DND-41 (cell line): ENCODE data around the gene TNRC6B.
"Not testable (repeated sequence)": the region's sequence is repeated elsewhere in the genome, so short reads cannot be mapped to it uniquely, and the experiment has no call there.

Experiments
- ATAC-seq: fragments of 200-7000 bp; cut with Tn5 transposase; 3 replicates; pipeline ENCODE4 v1.9.1; 2021; ENCODE audit warnings: low read depth; ENCODE audit not compliant: insufficient read depth
- DNase-seq: peaks from one replicate; pipeline ENCODE4 v3.0.0-alpha.2; 2020
- H2AFZ ChIP-seq: 2 replicates; pipeline ENCODE4 v1.6.0; 2012; ENCODE audit warnings: low read depth, low read length
- H3K27ac ChIP-seq: 2 replicates; pipeline ENCODE4 v1.5.1; 2012; ENCODE audit warnings: low read length, inconsistent platforms
- H3K27me3 ChIP-seq: fragments of 200-600 bp; sonication (generic); 2 replicates; pipeline ENCODE4 v1.6.0; 2012; ENCODE audit warnings: low read length, mild to moderate bottlenecking, inconsistent platforms; ENCODE audit not compliant: insufficient read depth, poor library complexity
- H3K36me3 ChIP-seq: 2 replicates; pipeline ENCODE4 v1.5.1; 2012; ENCODE audit warnings: low read length, inconsistent platforms; ENCODE audit not compliant: insufficient read depth
- H3K4me1 ChIP-seq: 2 replicates; pipeline ENCODE4 v1.5.1; 2012; ENCODE audit warnings: mild to moderate bottlenecking, low read length; ENCODE audit not compliant: insufficient read depth
- H3K4me2 ChIP-seq: 2 replicates; pipeline ENCODE4 v1.6.0; 2012; ENCODE audit warnings: mild to moderate bottlenecking, moderate library complexity, low read length, inconsistent platforms; ENCODE audit not compliant: insufficient read depth
- H3K4me3 ChIP-seq, 2 experiments: fragments of 200-600 bp in 1 of 2; shearing (Covaris generic) in 1 of 2; 2 replicates each; pipeline ENCODE4 v1.5.1; 2012 to 2016; ENCODE audit warnings: inconsistent platforms in 2 of 2, low read length in 2 of 2, mild to moderate bottlenecking in 2 of 2, low read depth in 1 of 2, moderate library complexity in 1 of 2
- H3K79me2 ChIP-seq: 2 replicates; pipeline ENCODE4 v1.6.0; 2012; ENCODE audit warnings: low read length, inconsistent platforms; ENCODE audit not compliant: insufficient read depth
- H3K9ac ChIP-seq: 2 replicates; pipeline ENCODE4 v1.6.0; 2012; ENCODE audit warnings: low read depth, mild to moderate bottlenecking, inconsistent platforms, low read length, moderate library complexity
- H3K9me3 ChIP-seq: 2 replicates; pipeline ENCODE4 v1.5.1; 2012; ENCODE audit warnings: low read length, moderate library complexity, mild to moderate bottlenecking, inconsistent platforms; ENCODE audit not compliant: insufficient read depth, severe bottlenecking
- H4K20me1 ChIP-seq: 2 replicates; pipeline ENCODE4 v1.6.0; 2012; ENCODE audit warnings: low read length; ENCODE audit not compliant: insufficient read depth
- CTCF ChIP-seq: IDR thresholded peaks from 2 replicates; pipeline ENCODE4 v1.5.1; 2012; ENCODE audit warnings: borderline replicate concordance, low read length, moderate library complexity, mild to moderate bottlenecking; ENCODE audit not compliant: poor library complexity, severe bottlenecking; ENCODE audit errors: extremely low read depth
- EZH2 ChIP-seq: IDR thresholded peaks from 3 replicates; pipeline ENCODE4 v1.6.1; 2012; ENCODE audit warnings: borderline replicate concordance, low read depth, mild to moderate bottlenecking, moderate library complexity, low read length, inconsistent platforms; ENCODE audit not compliant: severe bottlenecking

TNRC6B gene

DNA sequence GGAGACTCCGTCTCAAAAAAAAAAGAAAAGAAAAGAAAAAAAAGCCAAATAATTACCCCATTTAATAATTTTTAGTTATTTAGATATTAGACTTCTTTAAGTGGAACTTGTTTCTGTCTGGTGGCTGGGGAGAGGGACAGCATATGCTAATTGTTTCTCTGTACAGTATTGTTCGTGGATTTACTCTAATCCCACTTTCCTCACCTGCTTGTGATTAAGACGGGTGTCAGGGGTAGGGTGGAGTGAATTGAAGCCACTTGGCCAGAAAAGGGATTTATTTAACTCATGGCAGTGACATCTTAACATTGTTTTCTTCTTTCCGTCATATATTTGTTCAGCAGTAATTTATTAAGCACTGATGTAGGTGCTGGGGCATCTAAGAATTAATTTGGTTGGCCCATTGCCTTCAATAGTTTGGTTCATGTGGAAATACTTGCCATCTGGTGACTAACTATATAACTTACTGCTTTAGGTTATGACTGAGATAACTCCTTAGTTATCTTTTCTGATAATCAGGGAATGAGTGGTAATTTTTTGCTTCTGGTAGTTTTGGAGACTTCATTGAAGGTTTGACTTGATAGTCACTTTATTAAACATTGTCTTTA lies 4.6 kb downstream of the TNRC6B start:
- no peak overlapping the region for H3K27ac ChIP-seq
- no peak overlapping the region for H3K9ac ChIP-seq
- H3K9me3 ChIP-seq: no peaks in the 10 kb centered on the region
- peaks cover 32% of the 10 kb centered on the region for H3K4me1 ChIP-seq
- H3K79me2 ChIP-seq: peaks cover 95% of the 10 kb centered on the region
- no peaks in the 10 kb centered on the region for H3K27me3 ChIP-seq
- no peak for DNase-seq
- H3K36me3 ChIP-seq: no peaks in the 10 kb centered on the region
- no peak overlapping the region for H3K4me2 ChIP-seq
- H4K20me1 ChIP-seq: peaks cover 49% of the 10 kb centered on the region
- no peak for TF ChIP-seq CTCF
- no peak for TF ChIP-seq EZH2
- H3K4me3 ChIP-seq: no peak overlapping the region
- no peak overlapping the region for H2AFZ ChIP-seq
- no peak for ATAC-seq

DNA sequence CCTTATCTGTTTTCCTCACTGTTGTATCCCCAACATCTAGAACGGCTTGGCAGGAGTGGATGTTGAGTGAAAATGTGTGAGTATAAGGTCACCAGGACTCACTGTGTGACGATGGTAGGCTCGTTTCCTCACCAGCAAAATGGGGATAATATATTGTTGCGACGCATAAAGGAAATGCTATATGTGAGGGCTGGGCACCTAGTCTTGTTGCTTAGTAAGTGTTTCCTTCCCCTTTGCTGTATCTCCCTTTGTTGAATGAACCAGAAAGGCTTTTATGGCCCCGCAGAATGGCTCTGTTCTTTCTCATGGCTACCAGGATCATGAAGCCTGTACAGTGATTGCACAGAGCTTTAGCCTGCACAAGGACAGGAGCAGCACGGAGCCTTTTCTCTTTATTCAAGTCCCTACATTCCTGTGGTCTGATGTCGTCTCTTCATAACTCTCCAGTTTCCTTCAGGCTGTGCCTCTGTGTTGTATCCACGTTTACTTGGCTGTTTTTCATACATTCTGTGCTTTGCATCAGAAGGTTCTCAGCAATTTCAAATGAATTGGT lies 5.4 kb downstream of the TNRC6B start:
- Histone ChIP-seq H4K20me1 (peaks cover 52% of the 10 kb centered on the region), H3K36me3 (no peaks in the 10 kb centered on the region), H3K4me1 (peaks cover 30% of the 10 kb centered on the region), H2AFZ (no peak overlapping the region), H3K9me3 (no peaks in the 10 kb centered on the region), H3K4me3 (no peak overlapping the region), H3K9ac (no peak overlapping the region), H3K27ac (no peak overlapping the region), H3K4me2 (no peak overlapping the region), H3K79me2 (peaks cover 97% of the 10 kb centered on the region), H3K27me3 (no peaks in the 10 kb centered on the region)
- no peak for TF ChIP-seq EZH2
- DNase-seq: no peak
- ATAC-seq: no peak

DNA sequence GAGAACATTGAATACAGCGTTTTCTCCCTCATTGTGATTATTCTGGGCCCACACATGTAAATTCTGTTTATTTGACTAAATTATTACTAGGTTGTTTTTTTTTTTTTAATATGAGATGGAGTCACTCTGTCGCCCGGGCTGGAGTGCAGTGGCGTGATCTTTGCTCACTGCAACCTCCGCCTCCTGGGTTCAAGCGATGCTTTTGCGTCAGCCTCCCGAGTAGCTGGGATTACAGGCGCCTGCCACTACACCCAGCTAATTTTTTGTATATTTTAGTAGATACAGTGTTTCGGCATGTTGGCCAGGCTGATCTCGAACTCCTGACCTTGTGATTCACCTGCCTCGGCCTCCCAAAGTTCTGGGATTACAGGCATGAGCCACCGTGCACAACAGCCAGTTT lies 5.9 kb downstream of the TNRC6B start:
- H3K36me3 ChIP-seq, H3K27me3 ChIP-seq, H3K4me2 ChIP-seq, H3K9me3 ChIP-seq, H2AFZ ChIP-seq, H3K4me3 ChIP-seq, H3K27ac ChIP-seq, DNase-seq, H3K9ac ChIP-seq, ATAC-seq: not testable (repeated sequence)
- peaks cover 97% of the 10 kb centered on the region for H3K79me2 ChIP-seq
- peaks cover 55% of the 10 kb centered on the region for H4K20me1 ChIP-seq
- peaks cover 30% of the 10 kb centered on the region for H3K4me1 ChIP-seq

DNA sequence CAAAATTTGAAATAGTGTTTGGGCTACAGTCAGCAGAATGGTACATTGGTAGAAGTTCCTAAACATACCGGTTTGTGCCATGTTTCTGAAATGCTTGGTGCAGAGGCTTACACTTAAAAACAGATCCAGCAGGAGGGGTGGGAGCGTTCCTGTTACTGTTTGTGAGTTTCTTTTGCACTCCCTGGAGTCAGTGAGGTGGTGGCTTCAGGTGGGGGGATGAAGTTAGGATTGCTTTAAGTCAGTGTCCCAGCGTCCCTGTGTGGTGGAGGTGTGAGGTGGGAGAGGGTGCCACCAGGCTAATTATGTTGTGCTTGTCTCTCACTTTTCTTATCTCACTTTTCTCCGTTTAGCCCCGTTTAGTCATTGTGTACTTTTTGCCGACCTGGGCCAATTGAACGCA lies 9.7 kb downstream of the TNRC6B start:
- no peak overlapping the region for H3K9ac ChIP-seq
- TF ChIP-seq CTCF: no peak
- no peak for TF ChIP-seq EZH2
- DNase-seq: no peak
- H4K20me1 ChIP-seq: peaks cover 66% of the 10 kb centered on the region
- no peak overlapping the region for H3K27ac ChIP-seq
- no peak for ATAC-seq
- peaks cover 96% of the 10 kb centered on the region for H3K79me2 ChIP-seq
- no peak overlapping the region for H3K4me3 ChIP-seq
- no peaks in the 10 kb centered on the region for H3K9me3 ChIP-seq
- H2AFZ ChIP-seq: no peak overlapping the region
- no peak overlapping the region for H3K4me2 ChIP-seq
- no peaks in the 10 kb centered on the region for H3K27me3 ChIP-seq
- no peaks in the 10 kb centered on the region for H3K36me3 ChIP-seq
- H3K4me1 ChIP-seq: peaks cover 5% of the 10 kb centered on the region; the same call in 1 of the 2 replicates
